ENCODE data around the gene XPO6.
"Not testable (repeated sequence)": the region's sequence is repeated elsewhere in the genome, so short reads cannot be mapped to it uniquely, and the experiment has no call there.

Gene XPO6

GRCh38 chr16:28145796-28146195 is 66.0 kb downstream of the XPO6 start:
- no peak for DNase-seq

- DNase-seq, result peak; percentile 86
Measured at GRCh38 chr16:28140788-28141618, 70.8 kb downstream of the XPO6 start.

- DNase-seq, result no peak
Measured at GRCh38 chr16:28139530-28139929, 72.2 kb downstream of the XPO6 start.

DNA sequence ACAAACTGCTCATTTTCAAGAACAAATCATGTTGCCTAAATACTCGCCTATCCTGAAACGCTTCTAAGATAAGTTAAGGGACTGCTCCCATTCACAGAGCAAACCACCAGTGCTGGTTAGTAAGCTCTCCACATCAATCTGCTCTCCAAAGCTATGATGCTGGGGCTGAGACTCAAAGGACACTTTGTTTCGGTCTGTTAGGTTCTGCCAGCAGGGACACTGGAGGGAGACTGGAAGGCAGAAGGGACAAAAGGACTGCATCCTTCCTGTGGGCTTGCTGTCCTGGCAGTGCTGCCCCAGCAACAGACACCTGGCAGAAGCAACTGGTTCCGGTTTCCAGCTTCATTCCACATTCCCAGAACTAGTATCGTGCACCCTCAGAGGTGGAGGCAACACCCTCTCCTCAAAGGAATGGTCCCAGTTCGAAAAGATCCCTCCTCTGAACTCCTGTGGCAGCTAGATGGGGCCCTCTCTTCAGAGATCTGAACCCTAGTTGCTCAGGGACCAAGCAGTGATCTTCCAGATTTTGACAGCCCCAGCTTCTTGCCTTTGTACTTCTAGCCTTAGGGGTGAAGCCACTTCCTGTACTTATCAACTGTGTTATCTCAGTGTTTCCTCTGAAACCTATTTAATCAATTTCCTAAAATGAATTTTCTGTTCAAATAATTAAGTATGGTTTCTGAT is 74.9 kb downstream of the XPO6 start:
- no peak for DNase-seq

DNA sequence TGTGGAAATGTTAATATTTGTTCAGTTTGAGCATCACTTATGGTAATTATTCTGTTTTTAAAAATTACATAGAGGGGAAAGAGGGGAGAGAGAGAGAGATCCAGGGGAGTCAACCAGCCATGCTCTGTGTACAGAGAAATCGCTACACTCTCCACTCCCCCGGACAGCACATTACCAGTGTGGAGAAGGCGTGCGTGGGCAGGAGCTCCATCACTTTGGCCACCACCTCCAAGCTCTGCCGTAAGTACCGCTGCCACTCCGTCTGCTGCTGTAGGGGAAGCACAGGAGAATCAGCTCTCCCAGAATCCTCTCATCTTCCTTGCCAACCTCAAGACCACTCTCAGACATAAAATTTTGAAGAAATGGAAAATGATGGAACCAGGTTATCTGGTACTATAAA is 78.1 kb downstream of the XPO6 start:
- no peak for DNase-seq

DNA sequence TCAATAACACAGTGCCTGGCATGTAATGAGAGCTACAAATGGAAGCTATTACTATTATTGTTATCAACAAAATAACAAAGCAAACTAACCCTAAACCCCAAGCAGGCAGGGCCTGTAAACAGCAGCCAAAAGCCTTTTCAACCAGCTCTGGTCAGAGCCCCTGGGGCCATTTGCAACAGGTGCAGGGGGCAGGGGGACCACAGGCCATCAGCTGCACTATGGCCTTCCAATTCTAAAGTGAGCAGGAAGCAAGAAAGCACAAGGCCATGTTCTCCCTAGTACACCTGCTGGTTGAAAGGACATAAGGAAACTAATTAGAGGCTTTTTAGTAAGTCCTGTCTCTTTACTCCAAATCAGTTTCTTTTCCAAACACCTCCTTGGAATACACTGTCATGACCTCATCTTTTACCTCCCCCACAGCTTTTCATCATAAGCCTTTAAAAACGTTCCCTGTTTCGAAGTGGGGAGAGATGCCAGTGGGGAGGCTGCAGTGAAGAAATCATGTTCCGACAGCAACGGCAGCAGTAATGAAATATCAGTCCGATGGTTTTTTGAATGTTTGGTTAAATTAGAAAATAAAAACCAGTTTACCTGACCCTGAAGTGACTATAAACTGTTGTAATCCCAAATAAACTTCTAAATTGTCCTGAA is 79.9 kb downstream of the XPO6 start:
- no peak for DNase-seq

GRCh38 chr16:28131181-28131580 is 80.6 kb downstream of the XPO6 start:
- DNase-seq, result no peak

GRCh38 chr16:28130099-28131088 is 81.4 kb downstream of the XPO6 start:
- DNase-seq, result no peak

GRCh38 chr16:28126684-28127620 is 84.8 kb downstream of the XPO6 start:
- DNase-seq, result no peak

GRCh38 chr16:28125592-28125991 is 86.2 kb downstream of the XPO6 start:
- no peak for DNase-seq

- DNase-seq, result no peak
Measured at GRCh38 chr16:28121527-28121926, 90.2 kb downstream of the XPO6 start.

GRCh38 chr16:28120754-28121153 is 91.0 kb downstream of the XPO6 start:
- no peak for DNase-seq

DNA sequence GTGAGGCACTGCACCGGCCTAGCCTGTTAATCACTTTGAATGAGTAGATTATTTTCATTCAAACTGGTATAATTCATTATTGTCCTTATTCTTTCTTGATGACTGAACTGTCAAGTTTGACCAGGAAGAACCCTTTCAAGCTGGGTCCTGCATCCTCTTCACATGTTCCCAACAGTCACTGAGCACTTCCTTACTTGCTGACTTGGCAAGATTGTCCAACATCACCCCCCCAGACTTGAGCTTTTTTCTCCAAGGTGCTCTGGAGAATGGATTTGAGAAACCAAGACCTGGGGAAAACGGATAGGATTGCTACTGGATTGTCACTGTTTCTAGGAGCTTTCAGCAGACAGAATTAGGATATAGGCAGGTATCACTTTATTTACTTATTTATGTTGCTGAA is 93.1 kb downstream of the XPO6 start:
- no peak for DNase-seq

GRCh38 chr16:28117168-28117565 is 94.6 kb downstream of the XPO6 start:
- DNase-seq, result no peak

- DNase-seq, result not testable (repeated sequence)
Measured at GRCh38 chr16:28115866-28116265, 95.9 kb downstream of the XPO6 start.

GRCh38 chr16:28112908-28113307 is 98.9 kb downstream of the XPO6 start:
- DNase-seq, result no peak

GRCh38 chr16:28110977-28111376 is 100.8 kb downstream of the XPO6 start:
- DNase-seq, result no peak

DNA sequence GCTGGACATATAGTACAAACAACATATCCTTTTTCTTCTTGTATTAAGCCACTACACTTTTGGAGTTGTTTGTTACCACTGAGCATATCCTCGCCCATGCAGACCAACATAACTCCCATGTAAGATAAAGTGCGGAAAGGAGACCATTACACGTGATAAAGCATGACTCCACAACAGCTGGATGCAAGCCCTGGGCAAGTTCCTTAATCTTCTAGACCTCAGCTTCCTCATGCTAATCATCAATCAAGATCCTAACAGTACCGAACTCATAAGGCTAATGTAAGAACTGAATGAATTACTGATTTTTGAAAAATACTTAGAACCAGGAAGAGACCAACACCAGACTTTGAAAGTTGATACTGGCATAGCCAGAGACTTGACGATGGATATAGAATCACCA is 101.3 kb downstream of the XPO6 start:
- no peak for DNase-seq

- no peak for DNase-seq
Measured at GRCh38 chr16:28110074-28110473, 101.7 kb downstream of the XPO6 start.

DNA sequence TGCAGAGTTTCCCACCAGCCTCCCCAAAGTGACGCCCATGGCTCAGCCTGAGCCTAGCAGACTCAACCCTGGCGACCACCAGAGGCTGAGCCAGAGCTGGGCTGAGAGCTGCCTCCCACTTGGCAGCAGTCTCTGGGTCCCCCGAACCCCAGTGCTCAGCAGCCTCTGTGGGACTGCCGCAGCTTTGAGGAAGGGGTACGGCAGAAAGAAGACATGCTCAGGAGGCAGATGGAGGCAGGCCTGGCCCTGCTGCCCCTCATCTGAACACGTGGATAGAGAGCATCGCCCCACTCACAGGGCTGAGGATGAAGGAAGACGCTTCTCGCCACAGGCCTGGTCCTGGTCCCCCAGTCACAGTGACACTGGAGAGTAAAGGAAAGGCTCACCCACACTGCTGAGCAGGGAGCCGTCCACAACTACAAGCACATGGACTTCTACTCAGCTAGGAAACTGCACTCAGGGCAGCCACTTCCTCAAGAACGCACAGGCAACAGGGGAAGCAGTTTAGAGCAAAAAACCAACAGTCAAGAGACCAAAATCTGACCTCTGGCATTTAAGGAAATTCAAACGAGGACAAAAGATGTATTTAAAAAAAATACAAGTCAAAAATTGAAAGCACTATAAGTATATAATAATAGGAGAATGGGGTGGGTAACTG is 103.0 kb downstream of the XPO6 start:
- DNase-seq, result no peak

DNA sequence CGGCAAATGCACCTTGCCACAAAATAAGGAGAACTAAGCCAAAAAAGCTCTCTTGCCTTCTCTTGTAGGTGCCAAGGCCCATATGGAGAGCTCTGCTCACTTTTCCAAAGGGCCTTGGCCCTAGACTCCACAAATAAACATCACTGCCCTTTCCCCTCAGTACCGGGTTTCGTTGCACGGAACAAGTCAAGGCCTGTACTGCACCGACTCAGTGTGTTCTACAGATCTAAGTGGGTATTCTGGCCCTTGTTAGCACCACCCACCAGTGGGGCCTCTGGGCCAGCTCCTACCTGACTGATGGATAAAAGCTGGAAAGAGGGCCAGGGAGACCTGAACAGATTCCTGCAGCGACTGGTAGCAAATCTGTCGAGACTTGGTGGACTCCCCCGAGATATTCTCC is 104.5 kb downstream of the XPO6 start:
- no peak for DNase-seq
